Measurements from ENCODE around the gene MOB3B.

Gene MOB3B

GRCh38 chr9:27356446-27356845 is 173.2 kb downstream of the MOB3B start:
- no peak for DNase-seq

- DNase-seq: no peak
Measured at GRCh38 chr9:27355166-27355565, 174.4 kb downstream of the MOB3B start.

GRCh38 chr9:27353474-27354229 is 176.0 kb downstream of the MOB3B start:
- no peak for DNase-seq

GRCh38 chr9:27353166-27353473 is 176.5 kb downstream of the MOB3B start:
- DNase-seq: no peak

GRCh38 chr9:27352457-27353165 is 177.0 kb downstream of the MOB3B start:
- DNase-seq: no peak

GRCh38 chr9:27351438-27351837 is 178.2 kb downstream of the MOB3B start:
- DNase-seq: no peak

- no peak for DNase-seq
Measured at GRCh38 chr9:27350382-27350976, 179.1 kb downstream of the MOB3B start.

GRCh38 chr9:27349698-27350080 is 179.9 kb downstream of the MOB3B start:
- DNase-seq: no peak

GRCh38 chr9:27348785-27349697 is 180.6 kb downstream of the MOB3B start:
- DNase-seq: no peak

GRCh38 chr9:27347889-27348288 is 181.7 kb downstream of the MOB3B start:
- no peak for DNase-seq

- no peak for DNase-seq
Measured at GRCh38 chr9:27344776-27345175, 184.8 kb downstream of the MOB3B start.

GRCh38 chr9:27341545-27342294 is 187.9 kb downstream of the MOB3B start:
- DNase-seq: no peak

GRCh38 chr9:27340961-27341511 is 188.6 kb downstream of the MOB3B start:
- DNase-seq: no peak

- DNase-seq: no peak
Measured at GRCh38 chr9:27340285-27340674, 189.3 kb downstream of the MOB3B start.

GRCh38 chr9:27339661-27340284 is 189.8 kb downstream of the MOB3B start:
- DNase-seq: no peak

- DNase-seq: no peak
Measured at GRCh38 chr9:27338527-27338903, 191.1 kb downstream of the MOB3B start.

GRCh38 chr9:27337833-27338526 is 191.6 kb downstream of the MOB3B start:
- DNase-seq: no peak

- DNase-seq: no peak
Measured at GRCh38 chr9:27337236-27337635, 192.4 kb downstream of the MOB3B start.

GRCh38 chr9:27336829-27337228 is 192.8 kb downstream of the MOB3B start:
- no peak for DNase-seq

GRCh38 chr9:27336126-27336525 is 193.5 kb downstream of the MOB3B start:
- DNase-seq: no peak

GRCh38 chr9:27335075-27335474 is 194.5 kb downstream of the MOB3B start:
- DNase-seq: no peak
